Stimulated activated CD8-positive, alpha-beta memory T cell treated with anti-CD3 and anti-CD28 coated beads, Interleukin-4, amount 100 ng/mL, for 4 hours (primary cell): Measurements from ENCODE around the gene SLC25A47.

ENCODE experiments used
- DNase-seq, 2 donors: peaks; one replicate each; pipeline ENCODE4 v3.0.0-alpha.2; 2020; ENCODE audit warnings: low read depth in 2 of 2, low spot score in 1 of 2

The SLC25A47 gene

DNA sequence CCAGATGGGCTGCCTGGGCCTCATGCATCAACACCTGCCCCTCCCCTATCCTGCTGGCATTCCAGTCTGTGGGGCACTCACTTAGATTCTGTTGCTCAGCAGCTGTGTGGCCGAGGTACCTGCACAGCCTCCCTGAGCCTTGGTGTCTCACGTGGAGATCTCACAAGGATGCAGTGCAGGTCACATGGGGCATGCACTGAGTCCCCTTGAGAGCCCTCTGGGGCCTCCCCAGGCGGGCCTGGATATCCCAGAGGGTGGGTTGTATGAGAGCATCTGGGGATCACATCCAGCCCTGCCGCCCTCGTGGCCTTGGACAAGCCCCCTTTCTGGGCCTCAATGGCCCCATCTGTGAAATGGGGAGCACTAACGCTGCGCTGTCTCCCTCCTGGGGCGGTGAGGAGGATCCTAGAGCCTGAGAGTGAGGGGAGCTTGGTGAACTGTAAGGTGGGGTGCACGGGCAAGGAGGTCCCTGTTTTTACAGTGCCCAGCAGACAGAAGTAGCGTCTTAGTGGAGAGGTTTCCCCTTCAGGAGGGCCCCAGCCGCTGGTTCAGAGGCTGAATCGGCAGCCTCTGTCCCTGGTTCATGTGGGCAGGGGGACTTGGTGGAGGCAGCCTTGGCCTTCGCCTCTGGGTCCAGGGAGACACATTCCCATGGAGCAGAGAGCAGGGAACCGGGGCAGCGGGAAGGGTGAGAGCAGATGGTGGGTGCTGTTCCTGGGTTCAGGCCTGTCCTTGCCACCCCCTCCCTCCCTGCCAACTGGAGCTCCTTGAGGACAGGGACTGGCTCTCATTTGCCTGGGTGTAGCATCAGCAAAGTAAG, 791 bp upstream of the SLC25A47 start:
- DNase-seq, result no peak

DNA sequence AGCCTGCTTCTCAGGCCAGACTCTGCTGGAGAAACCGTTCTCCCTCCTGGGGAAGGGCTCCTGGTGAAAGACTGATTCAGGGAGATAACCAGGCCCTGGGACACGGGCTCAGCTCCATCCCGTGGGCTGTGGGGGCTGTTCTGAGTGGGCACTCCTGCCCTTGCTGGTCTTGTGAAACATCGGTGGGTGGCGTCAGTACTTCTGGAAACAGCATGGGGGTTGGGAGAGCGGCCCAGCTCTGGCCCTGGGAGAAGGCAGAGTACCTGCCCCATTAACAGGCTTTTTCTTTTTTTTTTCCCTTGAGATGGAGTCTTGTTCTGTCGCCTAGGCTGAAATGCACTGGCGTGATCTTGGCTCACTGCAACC, 786 bp downstream of the SLC25A47 start:
- no peak for DNase-seq

DNA sequence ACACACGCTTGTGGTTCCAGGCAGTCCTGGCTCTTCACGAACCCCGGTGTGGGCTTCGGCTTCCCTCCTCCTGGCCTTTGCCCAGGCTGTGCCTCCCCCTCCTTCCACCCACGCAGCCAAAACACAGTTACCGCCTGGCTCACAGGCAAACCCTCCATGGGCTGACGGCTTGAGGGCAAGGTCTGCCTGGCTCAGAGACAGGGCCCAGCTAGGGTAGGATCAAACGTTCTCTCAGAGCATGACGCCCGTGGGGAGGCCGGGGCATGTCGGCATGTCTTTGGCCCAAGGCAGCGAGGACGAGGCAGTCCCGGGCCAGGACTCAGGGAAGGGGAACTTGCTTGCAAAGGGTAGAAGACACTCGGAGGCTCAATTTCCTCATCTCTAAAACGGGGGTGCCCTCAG, 2.1 kb downstream of the SLC25A47 start:
- DNase-seq, result no peak

DNA sequence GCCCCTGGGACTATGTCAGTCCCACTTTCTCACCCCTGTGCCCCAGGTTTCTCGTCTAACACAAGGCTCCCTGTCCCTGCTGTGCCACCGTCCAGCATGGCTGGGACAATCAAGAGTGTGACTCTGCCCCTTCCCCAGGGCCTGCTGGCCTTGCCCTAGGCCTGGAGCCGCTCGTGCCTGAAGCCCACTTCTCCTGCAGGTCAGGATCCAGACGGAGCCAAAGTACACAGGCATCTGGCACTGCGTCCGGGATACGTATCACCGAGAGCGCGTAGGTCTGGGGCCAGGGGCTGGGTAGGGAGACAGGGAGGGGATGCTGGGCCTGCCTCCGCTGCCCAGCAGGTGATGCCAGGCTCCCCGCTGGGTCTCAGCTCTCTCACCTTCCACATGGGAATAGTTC, 2.8 kb downstream of the SLC25A47 start:
- DNase-seq, result no peak

DNA sequence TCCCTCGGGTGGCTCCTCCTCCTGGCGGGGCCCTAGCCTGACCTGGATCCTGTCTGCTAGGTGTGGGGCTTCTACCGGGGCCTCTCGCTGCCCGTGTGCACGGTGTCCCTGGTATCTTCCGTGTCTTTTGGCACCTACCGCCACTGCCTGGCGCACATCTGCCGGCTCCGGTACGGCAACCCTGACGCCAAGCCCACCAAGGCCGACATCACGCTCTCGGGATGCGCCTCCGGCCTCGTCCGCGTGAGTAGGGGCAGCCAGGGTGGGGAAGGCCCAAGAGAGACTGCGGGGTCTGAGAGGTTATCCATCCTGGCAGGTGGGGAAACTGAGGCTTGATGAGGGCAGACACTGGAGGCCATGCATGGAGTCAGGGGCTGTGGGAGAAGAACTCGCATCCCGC, 4.0 kb downstream of the SLC25A47 start:
- DNase-seq, result no peak

DNA sequence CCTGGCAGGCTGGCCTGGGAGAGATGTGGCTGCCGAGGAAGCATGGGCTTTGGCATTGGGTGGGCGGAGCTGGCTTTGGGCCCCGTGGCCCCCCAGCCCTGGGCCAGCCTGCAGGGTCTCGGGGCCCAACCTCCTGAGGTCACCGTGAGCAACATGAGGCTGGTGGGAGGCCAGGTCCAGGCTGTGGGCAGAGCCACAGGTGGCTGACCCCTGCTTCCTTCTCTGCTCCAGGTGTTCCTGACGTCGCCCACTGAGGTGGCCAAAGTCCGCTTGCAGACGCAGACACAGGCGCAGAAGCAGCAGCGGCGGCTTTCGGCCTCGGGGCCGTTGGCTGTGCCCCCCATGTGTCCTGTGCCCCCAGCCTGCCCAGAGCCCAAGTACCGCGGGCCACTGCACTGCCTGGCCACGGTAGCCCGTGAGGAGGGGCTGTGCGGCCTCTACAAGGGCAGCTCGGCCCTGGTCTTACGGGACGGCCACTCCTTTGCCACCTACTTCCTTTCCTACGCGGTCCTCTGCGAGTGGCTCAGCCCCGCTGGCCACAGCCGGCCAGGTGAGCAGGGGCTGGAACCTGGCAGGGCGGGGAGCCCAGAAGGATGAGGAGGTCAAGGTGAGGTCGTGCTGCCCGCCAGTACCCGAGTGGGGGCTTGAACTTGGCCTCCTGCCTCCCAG, 5.5 kb downstream of the SLC25A47 start:
- DNase-seq, result no peak

DNA sequence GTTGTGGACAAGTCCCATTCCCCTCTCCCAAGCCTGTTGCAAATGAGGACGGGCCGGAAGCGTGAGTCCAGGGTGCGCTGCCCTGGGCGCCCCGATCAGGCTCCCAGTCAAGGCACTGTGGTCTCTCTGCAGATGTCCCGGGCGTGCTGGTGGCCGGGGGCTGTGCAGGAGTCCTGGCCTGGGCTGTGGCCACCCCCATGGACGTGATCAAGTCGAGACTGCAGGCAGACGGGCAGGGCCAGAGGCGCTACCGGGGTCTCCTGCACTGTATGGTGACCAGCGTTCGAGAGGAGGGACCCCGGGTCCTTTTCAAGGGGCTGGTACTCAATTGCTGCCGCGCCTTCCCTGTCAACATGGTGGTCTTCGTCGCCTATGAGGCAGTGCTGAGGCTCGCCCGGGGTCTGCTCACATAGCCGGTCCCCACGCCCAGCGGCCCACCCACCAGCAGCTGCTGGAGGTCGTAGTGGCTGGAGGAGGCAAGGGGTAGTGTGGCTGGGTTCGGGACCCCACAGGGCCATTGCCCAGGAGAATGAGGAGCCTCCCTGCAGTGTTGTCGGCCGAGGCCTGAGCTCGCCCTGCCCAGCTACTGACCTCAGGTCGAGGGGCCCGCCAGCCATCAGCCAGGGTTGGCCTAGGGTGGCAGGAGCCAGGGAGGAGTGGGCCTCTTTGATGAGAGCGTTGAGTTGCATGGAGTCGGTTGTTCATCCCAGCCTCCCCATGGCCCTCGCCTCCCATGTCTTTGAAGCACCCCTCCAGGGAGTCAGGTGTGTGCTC, 6.3 kb downstream of the SLC25A47 start:
- DNase-seq, result no peak

DNA sequence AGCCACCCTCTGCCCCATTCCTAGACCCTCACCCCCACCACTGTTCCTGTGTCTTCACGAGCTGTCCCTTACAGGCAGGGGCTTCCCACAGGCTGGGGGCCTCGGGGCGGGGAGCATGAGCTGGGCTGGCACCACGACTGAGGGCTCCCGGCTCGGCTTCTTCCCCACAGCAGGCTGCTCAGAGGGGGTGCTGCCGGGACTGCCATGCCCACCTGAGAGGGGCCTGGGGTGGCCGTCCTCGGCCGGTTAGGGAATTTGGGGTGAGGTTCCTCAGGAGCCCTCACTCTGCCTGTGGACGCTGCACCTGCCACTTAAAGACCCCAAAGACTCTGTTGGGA, 6.8 kb downstream of the SLC25A47 start:
- no peak for DNase-seq

DNA sequence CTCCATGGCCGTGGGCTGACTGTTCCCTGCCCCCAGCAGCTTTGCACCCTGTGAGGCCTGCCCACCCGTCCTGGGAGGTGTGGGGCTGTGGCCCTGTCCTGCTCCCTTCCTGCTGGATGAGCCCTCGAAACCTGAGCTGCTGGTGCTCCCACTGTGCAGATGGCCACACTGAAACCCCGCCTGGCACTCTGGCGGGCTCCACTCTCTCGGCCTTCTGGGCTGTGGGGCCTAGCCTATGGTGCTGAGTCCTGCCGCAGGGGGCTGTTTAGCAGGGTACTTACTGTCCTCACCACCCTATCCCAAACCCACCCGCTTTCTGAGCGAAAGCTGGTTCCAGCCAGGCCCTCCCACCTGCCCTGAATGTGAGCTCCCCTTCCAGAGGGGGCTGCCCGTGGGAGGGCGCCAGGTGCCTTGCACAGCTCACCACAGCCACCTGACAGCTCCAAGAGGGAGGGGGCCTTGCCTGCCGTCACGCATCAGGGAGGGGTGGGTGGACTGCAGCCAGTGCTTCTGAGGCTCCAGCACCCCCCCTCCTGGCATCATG, 7.3 kb downstream of the SLC25A47 start:
- DNase-seq, result no peak

DNA sequence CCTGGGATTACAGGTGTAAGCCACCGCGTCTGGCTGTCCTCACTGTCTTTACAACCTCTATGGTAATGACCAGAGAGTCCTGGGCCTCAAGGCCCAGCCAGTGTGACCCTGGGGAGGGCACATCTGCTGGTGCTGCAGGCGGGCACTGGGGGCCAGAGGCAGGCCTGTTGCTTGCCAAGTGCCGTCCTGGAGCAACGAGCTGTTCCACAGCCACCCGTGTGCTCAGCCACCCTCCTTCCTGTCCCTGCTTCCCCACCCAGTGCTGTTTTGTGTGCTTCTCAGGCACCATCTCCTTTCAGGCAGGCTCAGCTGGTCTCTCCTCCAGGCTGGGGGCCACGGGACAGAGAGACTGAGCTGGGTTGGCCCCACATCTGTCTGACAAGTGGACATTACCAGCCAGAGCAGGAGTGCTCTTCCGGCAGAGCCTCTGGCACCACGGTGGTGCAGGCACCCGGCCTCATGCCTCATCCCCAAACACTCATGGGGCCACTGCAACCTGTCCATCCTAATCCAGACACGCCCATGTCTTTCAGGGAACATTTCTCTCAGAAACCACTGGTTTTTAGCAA, 9.0 kb downstream of the SLC25A47 start:
- no peak for DNase-seq

DNA sequence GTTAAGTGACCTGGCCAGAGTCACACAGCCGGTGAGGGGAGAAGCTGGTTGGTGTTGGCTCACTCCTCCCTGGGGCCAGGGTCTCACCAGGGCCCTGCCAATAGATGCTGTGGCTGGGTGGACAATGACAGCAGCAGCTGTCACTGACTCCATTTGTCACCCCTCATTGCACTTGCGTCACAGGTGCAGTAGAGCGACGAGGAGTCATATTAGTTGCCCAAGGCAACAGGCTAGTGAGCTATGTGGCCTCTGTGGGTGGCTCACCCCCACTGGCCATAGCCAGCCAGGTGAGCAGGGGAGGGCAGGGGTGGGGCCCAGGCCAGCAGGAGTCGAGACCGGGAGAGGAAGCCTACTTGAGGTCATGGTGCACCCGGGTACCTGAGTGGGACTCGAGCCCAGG, 9.7 kb downstream of the SLC25A47 start:
- no peak for DNase-seq

DNA sequence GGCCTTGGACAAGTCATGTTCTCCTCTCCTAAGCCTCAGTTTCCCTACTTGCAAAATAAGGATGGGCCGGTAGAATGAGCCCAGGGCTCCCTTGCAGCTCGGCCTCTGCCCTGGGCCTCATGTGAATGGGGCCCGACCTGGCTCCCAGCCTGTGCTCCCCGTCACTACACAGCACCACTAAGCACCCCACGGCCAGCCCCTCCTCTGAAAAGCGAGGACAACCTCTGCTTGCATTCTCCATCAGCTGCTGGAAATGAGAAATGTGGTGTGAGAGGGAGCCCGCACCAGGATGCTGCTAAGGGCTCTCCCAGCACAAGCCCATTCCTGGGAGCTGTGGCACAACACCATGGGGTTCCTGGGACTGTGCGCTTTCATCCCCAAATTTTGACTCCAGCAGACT, 10.2 kb downstream of the SLC25A47 start:
- no peak for DNase-seq

DNA sequence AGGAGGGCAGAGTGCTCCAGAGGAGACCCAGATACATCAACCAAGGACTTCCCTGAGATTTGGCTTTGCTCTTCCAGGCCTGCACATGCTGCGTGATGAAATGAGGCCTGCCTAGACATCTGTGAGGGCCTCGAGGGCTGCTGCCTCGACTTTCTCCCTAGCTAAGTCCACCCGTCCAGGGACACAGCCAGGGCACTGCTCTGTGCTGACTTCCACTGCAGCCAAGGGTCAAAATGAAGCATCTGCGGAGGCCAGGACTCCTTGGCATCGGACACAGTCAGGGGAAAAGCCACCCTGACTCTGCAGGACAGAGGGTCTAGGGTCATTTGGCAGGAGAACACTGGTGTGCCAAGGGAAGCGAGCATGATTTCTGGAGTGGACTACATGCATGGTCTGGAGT, 10.7 kb downstream of the SLC25A47 start:
- no peak for DNase-seq

DNA sequence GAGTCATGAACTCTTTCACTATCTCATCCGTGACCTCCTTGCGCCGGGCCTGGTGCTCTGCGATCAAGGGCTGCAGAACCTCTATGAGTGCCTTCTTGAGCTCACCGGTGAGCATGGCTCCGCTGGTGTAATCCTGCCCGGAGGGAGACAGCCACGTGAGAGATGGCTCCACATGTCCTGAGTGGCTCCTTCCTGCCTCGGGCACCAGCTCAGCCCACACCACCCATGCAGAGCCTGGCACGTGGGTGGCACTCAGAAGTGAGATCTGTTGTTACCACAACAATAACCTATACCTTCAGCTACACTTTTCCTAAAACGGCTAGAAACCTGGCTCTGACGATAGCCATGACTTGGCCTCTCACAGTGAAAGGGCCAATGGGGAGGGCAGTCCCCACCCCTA, 11.8 kb downstream of the SLC25A47 start:
- no peak for DNase-seq

DNA sequence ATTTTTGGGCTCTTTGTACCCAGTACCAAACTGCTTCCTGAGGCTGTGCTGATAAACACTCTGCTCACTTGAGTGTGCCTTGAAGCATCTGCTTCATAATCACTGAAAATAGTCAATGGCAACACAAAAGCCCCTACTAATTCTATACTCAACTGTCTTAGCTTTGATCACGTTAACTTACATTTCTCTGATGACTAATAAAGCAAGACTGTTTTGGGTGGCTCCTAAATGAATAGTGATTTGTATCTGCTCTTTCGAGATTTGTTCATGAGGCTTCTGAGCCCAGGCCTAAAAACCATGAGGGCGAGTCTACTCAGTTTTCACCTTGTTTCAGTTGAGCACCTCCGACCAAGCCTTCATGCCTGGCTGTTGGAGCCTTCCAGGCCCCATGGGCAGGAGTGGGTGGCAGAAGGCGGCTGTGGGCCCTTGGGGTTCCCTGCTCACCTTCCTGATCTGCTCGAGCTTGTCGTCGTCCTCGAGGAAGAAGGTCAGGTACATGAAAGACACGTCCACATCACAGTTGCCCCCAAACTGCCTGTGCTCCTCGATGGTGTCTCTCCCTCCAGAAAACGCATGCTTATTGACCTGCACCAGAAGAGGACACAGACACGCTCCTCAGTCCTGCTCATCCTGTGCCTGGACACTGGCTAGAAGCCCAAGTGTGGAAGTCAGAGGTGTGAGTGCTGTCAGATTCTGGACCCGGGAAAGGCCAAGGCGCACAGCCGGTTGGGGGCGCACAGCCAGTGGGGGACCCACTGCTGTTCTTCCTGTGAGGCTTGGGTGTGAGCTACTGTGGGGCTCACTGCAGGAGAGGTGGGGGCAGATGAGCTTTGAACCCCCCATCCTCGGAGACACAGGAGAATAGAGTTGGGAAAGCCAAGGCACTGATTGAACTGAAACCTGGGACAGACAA, 13.7 kb downstream of the SLC25A47 start:
- no peak for DNase-seq

DNA sequence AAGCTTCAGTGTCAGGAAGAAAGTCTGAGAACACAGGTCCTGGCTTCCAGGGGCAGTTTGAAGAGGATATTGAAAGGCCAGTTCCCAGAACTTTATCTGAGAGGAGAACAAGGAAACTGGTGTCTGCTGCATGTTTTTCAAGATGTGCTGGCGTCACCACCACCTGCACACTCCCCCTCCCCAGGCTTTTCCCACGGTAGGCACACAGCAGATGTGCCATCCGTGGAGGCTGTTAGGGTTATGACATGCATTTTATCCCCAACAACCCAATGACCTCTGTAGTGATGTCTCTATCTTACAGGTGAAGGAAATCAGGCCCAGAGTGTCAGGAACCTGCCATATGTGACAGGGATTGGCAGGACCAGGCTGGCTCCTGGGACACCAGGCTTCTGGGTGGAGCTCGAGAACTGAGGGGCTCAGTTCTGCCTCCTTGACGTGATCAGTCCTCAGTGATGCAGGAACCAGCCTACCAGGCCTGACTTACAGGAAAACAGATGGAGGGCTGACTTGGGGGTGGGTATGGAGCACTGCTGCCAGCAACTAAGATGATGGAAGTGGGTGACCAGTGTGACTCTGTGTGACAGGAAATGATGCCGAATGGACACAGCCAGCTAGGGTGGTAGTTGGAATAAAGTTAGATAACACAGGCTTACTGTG, 16.8 kb downstream of the SLC25A47 start:
- no peak for DNase-seq

DNA sequence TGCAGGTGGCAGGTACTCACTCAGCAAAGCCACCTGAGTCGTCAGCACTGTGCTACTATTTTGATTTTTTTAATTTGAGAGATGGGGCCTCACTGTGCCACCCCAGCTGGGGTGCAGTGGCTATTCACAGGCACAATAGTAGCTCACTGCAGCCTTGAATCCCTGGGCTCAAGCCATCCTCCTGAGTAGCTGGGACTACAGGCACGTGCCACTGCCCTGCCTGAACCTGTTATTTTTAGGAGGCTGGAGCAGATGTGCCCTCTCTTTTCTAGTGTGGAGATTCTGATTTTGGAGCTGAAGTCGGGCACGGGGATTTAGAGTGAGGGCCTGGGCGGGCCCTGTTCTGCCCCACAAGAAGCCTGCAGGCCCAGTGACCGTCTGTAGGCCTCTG, 17.3 kb downstream of the SLC25A47 start:
- no peak for DNase-seq

DNA sequence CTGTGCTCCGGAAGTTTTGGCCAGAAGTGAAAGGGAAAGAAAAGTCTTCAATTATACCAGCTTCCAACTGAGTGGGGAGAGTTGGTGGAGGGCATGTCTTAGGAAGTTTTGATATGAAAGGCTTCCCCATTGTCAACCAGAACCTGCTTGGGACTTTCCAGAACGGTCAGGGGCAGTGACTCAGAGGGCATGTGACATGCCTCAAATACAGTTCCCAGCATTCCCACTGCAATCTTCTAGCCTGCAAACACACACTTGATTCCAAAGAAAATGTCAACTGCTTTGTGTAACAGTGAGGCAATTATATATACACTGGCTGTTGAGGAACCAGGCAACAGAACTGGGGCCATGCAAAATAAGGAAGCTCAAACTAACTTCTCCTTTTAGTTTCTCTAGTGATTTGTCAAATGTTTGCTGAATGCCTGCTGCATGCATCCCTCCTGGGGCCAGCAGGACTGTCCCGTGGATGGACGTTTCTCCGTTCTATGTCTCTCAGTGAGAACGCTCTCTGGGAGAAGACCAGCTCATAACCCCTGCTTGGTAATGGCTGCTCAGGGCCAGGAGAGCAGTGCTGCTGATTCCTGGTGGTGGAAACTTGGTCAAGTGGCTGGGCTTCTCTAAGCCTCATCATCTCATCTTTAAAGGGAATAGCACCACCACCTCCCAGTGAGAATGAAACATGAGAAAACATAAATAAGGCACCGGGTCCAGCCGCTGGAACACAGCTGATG, 18.3 kb downstream of the SLC25A47 start:
- DNase-seq, result no peak

DNA sequence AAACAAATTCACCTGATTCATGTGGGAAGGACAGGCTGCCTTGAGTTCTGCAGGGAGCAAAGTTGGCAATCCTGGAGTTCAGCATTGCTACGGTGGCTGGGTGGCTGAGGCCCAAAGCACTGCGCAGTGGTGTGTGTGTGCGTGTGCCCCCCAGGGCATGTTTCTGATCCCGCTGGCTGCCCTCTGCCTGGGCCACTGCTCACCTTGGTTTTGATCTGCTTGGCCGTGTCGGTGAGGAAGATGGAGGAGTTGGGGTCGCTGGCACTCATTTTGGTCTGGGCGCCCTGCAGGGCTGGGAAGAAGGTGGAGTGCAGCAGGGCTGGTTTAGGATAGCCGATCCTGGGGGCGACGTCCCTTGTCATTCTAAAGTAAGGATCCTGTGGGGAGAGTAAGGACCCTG, 19.1 kb downstream of the SLC25A47 start:
- DNase-seq, result no peak
